Umbilical cord (tissue), 2 donors: Measurements from ENCODE around the gene HMGCL. TPM values are rescaled to one million over a fixed set of nuclear protein-coding genes. Genes with fewer than 3 reads are reported as not detected.
A peak's percentile ranks its signal among the peaks of the same experiment; 100 is the strongest.
"Not testable (repeated sequence)": the region's sequence is repeated elsewhere in the genome, so short reads cannot be mapped to it uniquely, and the experiment has no call there.

Experiments used
- DNase-seq: peaks from one replicate; pipeline ENCODE4 v3.0.0-alpha.2; 2015; ENCODE audit warnings: low spot score
- total RNA-seq: library from RNA; depleted of rRNA; stranded (reverse); fragments of >200 nt; gene quantifications from one replicate; pipeline ENCODE4 v1.2.3, GENCODE V29; 2014; ENCODE audit warnings: low replicate concordance; ENCODE audit not compliant: insufficient read depth

HMGCL gene
- total RNA-seq = 57.8 TPM

DNA sequence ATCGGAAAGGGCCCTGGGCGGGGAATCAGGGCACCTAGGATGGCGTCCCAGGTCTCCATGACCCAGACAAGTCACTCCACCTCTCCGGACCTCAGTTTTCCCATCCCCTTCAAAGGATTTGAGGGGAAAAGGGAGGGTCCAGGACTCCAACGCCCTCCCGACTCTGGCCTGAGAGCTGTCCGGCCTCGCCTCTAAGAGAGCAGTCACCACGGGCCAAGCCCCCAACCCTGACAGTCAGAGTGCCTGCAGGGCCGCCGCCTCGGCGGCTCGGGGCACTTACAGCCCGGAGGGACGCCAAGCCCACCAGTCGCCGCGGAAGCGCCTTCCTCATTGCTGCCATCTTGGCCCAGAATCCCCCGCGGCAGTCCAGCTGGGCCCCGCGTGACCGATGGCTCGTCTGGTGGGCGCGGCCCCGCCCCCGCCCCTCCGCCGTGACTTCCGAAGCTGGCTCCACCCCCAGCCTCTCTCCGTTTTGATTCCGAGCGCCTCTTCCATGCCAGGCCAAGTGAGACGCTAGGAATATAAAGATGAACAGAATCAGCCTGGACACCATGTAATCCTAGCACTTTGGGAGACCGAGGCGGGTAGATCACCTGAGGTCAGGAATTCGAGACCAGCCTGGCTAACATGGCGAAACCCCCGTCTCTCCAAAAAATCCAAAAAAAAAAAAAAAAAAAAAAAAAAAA lies at the start of gene HMGCL:
TSS of gene HMGCL (minus strand) at position 354 of the 686 bp plus-strand sequence. CDS start at position 340, 14 bp downstream.
- DNase-seq = peak; percentile 96

DNA sequence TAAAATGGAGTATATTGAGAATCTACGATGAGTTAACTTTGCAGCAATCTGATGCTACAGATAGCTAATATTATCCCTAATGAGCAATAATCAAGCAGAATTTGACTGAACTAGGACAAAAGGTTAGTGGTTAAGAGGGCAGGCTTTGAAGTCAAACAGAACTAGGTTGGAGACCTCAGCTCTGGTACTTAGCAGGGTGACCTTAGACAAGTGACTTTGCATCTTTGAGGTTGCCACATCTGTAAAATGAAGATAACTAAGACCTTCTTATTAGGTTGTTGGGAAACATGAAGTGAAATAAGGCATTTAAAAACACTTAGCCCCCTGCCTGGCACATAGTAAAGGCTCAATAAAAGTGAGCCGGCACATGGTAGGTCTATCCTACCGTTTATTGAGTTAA lies 47.2 kb upstream of the HMGCL start:
- no peak for DNase-seq

DNA sequence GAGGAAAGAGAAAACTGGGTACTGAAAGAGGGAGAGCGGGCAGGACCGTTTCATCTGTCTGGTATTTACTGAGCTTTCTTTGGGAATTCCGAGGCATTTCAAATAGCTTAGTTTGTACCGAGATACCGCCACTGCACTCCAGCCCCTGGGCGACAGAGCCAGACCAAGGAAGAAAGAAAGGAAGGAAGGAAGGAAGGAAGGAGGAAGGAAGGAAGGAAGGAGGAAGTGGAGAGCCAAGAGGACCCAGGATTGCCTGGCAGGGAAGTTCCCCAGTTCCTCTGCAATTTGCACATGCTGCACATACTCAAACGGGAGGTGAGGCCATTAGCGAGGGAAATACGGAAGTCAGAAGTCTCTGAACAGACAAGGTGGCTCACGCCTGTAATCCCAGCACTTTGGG lies 43.8 kb upstream of the HMGCL start:
- DNase-seq = peak; percentile 9

DNA sequence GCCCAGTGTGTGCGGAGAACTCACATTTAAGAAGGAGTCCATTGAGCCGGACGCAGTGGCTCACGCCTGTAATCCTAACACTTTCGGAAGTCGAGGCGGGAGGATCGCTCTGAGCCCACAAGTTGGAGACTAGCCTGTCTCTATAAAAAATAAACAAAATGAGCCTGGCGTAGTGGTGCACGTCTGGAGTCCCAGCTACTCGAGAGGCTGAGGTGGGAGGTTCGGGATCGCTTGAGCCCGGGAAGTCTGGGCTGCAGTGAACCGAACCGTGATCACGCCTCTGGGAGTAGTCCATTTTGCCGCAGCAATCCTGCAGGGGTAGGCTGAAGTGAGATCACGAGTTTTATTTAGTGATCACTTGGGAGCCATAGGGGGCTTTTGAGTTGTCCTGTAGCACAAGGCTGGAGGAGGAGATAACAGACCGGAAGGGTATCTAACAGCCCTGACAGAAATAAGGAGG lies 43.4 kb upstream of the HMGCL start:
- no peak for DNase-seq

DNA sequence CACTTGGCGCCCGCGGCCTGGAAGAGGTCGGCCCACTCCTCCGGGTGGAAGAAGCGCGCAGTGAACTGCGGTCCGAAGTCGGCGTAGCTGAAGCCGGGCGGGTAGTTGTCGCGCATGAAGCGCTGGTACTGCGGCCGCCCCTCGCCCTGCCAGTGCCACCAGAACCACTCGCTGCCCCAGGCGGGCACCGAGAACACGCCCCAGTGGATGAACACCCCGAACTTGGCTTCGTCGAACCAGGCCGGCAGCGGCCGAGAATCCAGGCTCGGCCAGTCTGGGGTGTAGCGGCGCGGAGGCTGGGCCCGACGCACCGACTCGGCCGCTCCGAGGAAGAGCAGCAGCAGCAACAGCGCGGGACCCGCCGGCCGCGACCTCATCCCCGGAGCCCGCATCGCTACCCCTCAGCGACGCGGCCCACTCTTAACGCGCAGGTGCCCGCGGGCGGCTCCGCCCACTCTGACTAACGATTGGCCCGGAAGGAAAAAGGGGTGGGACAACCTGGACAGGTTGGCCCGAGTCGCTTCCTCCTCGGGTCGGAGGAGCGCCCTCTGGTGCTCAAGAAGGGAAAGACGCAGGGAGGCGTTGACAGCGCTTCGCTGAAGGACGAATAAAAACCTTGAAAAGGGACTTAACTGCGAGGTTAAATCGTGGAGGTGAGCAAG lies 42.8 kb upstream of the HMGCL start, which contains the start of gene FUCA1:
TSS of gene FUCA1 (minus strand) at position 396 of the 662 bp plus-strand sequence. CDS start at position 392, 4 bp downstream.
- peak; percentile 94 for DNase-seq

DNA sequence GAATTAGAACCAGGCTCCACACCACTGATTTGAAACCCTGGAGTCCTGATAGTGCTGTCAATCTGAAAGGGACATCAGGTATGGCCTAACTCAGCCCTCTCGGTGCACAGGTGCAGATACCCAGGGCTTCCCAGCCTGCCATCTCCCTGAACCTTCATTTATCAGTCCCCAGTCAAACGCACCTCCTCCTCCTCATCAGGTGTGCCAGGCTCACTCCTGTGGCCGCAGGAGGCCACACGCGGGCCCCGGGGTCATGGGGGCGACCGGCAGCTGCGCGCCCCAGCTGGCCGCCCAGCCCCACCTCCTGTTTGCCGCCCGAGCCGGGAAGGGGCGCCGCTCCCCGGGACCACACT lies 42.3 kb upstream of the HMGCL start:
- no peak for DNase-seq

DNA sequence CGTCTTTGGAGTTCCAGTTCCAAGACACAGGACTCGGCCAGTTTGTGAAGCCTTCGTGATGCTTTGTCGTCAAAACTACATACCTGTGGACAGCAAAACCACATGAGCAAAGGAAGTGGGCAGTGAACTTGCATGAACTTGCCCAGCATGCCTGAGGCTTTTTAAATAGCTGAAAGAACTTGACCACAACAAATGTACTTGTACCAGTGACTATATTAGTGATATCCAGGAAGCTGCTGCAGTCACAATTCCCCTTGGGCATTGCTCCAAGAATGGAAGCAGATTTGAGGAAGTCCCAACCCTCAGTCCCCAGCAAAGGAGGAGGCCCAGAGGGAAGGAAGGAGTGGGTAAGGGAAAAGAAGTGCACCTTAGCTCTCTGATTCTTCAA lies 40.3 kb upstream of the HMGCL start:
- peak; percentile 25 for DNase-seq

DNA sequence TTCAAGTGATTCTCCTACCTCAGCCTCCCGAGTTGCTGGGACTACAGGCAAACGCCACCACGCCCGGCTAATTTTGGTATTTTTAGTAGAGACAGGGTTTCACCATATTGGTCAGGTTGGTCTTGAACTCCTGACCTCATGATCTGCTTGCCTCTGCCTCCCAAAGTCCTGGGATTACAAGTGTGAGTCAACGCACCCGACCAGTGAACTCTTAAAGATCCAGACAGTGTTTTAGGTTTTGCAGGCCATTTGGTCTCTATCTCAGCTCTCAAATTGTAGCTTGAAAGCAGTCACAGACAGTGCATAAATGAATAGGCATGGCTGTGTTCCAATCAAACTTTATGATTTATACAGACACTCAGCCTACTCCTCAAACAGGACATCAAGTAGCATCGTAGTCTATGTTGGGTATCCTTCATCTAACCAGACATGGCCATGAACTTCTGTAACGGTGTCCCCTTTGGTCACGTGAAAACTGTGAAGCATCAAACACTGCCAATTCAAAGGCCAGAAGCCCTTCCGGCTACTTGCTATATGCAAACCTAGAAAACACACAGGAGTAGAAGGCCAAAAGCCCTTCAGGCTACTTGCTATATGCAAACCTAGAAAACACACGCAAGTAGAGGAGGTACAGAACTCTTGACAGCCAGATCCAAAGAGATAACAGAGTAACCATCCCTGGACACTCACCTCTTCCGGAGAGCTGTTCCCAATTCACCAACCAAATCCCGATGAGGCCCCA lies 39.7 kb upstream of the HMGCL start:
- DNase-seq = no peak

DNA sequence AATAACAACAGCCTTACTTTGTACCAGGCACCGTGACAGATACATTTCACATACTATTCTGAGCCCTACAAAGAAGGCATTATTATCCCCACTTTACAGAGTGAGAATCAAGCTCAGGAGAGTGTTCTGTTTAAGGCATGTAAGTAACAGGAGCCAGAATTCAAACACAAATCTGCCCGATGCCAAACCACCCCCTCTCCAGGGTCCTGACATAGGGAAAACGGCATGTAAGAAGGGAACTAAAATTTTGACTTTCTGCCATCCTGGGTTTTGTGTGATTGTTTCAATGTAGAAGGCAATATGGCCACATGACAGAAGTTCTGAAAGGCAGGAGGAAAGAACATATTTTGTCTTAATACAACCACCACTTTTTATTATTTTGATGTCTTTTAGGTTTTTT lies 37.4 kb upstream of the HMGCL start:
- DNase-seq = no peak

DNA sequence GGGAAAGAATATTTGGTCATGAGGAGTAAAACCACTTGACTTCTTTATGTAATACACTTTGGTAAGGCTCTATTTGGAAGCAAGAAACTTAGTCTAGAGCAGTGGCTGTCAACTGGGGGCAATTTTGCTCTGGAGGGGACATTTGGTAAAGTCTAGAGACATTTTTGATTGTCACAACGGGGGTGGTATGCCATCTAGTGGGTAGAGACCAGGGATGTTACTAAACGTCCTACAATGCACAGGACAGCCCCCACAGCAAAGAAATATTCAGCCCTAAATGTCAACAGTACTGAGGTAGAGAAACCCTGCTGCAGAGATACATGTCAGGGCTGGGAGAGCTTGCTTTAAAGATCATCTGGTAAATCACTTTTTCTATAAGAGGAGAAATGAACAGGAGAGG lies 29.3 kb upstream of the HMGCL start:
- DNase-seq = no peak

DNA sequence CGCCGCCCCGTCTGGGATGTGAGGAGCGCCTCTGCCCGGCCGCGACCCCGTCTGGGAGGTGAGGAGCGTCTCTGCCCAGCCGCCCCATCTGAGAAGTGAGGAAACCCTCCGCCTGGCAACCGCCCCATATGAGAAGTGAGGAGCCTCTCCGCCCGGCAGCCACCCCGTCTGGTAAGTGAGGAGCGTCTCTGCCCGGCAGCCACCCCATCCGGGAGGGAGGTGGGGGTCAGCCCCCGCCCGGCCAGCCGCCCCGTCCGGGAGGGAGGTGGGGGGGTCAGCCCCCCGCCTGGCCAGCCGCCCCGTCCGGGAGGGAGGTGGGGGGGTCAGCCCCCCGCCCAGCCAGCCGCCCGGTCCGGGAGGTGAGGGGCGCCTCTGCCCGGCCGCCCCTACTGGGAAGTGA lies 27.9 kb upstream of the HMGCL start:
- not testable (repeated sequence) for DNase-seq

DNA sequence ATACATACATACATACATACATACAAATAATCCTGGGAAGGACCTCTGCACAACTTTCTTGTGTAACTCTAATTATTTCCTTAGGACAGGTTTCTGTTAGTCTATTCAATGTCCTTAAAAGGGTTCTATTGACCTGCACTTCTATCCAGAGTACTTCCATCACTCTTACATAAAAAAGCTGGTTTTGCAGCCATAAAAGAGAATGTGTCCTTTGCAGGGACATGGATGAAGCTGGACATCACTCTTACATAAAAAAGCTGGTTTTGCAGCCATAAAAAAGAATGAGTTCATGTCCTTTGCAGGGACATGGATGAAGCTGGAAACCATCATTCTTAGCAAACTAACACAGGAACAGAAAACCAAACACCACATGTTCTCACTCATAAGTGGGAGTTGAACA lies 26.2 kb upstream of the HMGCL start:
- not testable (repeated sequence) for DNase-seq

DNA sequence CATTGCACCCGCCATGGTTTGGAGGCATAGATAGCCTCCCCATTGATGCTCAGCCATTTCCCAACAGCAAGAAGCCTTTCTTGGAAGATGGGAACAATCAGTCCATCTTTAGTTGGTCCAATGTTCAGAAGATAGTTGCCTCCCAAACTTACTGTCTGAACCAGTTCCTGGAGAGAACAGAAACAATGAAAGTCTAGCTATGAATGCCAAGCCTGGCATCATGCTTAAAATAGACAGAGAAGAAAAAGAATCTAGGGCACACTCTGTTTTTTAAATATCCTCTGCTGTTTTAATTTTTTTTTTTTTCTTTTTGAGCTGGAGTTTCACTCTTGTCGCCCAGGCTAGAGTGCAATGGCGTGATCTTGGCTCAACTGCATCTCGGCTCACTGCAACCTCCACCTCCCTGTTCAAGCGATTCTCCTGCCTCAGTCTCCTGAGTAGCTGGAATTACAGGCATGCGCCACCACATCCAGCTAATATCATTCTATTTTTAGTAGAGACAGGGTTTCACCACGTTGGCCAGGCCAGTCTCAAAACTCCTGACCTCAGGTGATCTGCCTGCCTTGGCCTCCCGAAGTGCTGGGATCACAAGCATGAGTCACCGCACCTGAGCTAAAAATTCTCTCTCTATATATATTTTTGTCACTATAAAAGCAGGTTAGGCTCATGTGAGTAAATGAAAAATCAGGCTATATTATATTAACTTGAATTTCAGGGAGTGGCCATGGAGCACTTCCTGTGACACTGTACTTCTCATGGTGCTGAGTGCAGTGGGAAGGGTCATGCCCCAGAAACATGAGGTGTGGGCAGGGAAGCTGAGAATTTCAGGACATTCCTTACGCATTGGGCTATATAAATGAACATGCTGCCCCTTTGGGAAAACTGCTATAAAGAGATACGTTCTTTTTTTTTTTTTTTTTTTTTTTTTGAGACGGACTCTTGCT lies 23.7 kb upstream of the HMGCL start:
- no peak for DNase-seq

DNA sequence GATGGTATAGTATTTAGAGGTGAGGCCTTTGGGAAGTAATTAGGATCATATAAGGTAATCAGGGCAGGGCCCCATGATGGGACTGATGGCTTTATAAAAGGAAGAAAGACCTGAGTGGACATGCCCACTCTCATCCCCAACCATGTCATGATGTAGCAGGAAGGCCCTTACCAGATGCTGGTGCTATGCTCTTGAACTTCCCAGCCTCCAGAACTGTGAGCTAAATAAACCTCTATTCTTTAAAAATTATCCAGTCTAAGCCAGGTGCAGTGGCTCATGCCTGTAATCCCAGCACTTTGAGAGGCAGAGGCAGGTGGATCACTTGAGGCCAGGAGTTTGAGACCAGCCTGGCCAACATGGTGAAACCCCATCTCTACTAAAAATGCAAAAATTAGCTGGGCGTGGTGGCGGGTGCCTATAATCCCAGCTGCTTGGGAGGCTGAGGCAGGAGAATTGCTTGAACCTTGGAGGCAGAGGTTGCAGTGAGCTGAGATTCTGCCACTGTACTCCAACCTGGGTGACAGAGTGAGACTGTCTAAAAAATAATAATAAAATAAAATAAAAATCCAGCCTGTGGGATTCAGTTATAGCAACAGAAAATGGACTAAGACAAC lies 22.4 kb upstream of the HMGCL start:
- not testable (repeated sequence) for DNase-seq

DNA sequence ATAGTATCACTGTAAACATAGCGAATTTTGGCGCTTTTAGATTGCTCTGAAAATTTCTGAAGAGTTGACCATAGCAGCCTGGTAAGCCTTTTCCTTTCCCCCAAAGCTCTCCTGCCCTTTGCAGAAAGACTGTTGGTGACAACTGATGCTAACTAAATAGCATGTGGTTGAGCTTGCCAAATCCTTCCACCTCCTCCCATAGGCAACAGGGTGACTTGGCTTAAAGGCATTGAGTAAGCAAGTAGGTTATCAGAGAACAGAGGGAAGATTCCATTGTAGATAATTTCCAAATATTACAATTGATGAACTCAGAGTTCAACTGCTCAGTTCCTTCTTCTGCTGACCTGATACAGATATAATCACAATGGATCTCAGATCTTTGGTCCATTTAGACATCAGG lies 19.9 kb upstream of the HMGCL start:
- DNase-seq = no peak

DNA sequence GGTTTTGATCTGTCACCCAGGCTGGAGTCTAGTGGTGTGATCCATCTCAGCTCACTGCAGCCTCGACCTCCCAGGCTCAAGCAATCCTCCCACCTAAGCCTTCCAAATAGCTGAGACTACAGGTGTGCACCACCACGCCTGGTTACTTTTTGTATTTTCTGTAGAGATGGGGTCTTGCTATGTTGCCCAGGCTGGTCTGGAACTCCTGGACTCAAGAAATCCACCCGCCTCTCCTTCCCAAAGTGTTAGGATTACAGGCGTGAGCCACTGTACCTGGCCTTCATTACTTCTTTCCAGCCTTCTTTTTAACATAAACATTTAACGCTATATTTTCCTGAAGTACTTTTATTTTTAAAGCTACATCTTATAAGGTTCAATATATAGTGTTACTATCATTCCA lies 18.4 kb upstream of the HMGCL start:
- no peak for DNase-seq

DNA sequence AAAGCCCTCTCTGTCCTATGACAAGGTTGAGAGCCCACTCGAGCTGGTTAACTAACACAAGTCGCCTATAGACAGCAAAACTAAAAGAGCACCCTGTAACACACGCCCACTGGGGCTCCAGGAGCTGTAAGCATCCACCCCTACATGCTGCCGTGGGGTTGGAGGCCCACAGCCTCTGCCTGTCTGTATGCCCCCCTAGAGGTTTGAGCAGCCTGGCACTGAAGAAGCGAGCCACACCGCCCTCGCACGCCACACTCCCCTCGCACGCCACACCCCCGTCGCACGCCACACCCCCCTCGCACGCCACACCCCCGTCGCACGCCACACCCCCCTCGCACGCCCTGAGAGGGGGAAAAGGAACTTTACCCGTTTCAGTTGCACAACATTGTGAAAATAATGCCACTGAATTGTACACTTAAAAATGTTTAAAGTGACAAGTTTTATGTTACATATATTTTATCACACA lies 13.2 kb upstream of the HMGCL start:
- DNase-seq = peak; percentile 38

DNA sequence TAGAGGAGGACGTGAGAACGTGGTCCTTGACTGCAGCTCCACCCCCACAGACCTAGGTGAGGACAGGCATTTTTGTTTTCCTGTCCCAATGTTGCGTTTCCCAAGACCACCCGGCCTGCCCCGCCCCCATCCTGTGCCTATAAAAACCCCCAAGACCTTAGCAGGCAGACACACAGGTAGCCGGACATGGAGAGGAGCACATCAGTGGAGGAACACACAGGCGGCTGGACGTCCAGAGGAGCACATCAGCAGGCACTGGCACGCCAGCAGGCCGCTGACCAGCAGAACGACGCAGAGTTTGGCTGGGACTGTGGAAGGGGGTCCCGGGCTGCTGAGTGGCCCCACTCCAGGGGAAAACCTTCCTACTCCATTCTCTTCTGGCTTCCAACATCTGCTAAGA lies 12.7 kb upstream of the HMGCL start:
- no peak for DNase-seq

DNA sequence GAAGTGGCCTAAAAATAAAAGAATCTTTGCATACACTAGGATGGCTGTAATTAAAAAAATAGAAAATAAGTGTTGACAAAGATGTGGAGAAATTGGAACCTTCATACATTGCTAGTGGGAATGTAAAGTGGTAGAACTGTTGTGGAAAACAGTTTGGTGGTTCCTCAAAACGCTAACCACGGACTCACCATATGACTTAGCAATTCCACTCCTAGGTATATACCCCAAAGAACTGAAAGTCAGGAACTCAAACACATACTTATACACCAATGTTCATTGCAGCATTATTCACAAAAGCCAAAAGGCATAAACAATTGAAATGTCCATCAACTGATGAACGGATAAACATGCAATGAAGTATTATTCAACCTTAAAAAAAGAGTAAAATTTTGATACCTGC lies 10.8 kb upstream of the HMGCL start:
- no peak for DNase-seq

DNA sequence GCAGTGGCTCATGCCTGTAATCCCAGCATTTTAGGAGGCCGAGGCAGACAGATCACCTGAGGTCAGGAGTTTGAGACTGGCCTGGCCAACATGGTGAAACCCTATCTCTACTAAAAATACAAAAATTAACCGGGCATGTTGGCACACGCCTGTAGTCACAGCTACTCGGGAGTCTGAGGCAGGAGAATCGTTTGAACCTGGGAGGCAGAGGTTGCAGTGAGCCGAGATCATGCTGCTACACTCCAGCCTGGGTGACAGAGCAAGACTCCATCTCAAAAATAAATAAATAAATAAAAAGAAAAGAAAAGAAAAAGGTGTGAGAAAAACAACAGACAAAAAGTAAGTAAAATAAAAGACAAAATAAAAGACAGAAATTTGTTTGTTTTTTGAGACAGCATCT lies 8.9 kb upstream of the HMGCL start:
- not testable (repeated sequence) for DNase-seq

DNA sequence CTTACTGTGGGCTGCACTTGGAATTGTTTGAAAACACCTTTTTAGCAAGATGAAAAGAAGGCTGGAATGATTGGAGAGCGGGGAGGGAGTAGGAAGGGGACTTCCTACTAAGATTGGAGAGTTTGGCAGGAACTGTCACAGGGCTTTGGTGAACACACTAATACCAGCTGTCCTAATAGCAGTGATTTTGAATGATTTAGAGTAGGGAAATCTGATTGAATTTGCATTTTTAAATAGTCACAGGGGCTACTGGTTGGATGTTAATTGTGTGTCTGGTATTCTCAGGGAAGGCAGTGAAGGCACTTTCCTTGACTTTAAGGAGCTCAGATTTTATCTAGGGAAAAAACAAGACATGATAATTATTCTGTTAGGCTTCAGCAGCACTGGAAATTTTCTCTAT lies 2.5 kb upstream of the HMGCL start:
- DNase-seq = no peak
